HG03469 (cell line): ENCODE results near the gene ABR.
"Not testable (repeated sequence)": the region's sequence is repeated elsewhere in the genome, so short reads cannot be mapped to it uniquely, and the experiment has no call there.

Source experiments
- ATAC-seq: cut with Tn5 transposase; IDR thresholded peaks from one replicate; pipeline ENCODE4 v1.9.1; 2021; ENCODE audit warnings: mild to moderate bottlenecking, moderate library complexity, moderate number of reproducible peaks; ENCODE audit not compliant: unreplicated experiment

ABR gene

GRCh38 chr17:1202291-1202690 is 22.5 kb upstream of the ABR start:
- ATAC-seq = no peak

GRCh38 chr17:1201132-1201702 is 21.4 kb upstream of the ABR start:
- no peak for ATAC-seq

GRCh38 chr17:1199271-1199743 is 19.5 kb upstream of the ABR start:
- ATAC-seq = not testable (repeated sequence)

GRCh38 chr17:1197781-1198490 is 18.2 kb upstream of the ABR start:
- no peak for ATAC-seq

- no peak for ATAC-seq
Observed at GRCh38 chr17:1197379-1197778, 17.6 kb upstream of the ABR start.

- ATAC-seq = no peak
Observed at GRCh38 chr17:1196946-1197345, 17.2 kb upstream of the ABR start.

- no peak for ATAC-seq
Observed at GRCh38 chr17:1192911-1193699, 13.3 kb upstream of the ABR start.

GRCh38 chr17:1190751-1191331 is 11.1 kb upstream of the ABR start:
- no peak for ATAC-seq

GRCh38 chr17:1188812-1189504 is 9.2 kb upstream of the ABR start:
- no peak for ATAC-seq

GRCh38 chr17:1186923-1187771 is 7.4 kb upstream of the ABR start:
- ATAC-seq = no peak

GRCh38 chr17:1186214-1186820 is 6.5 kb upstream of the ABR start:
- no peak for ATAC-seq

- ATAC-seq = peak; percentile 25
Observed at GRCh38 chr17:1183171-1183873, 3.5 kb upstream of the ABR start.

GRCh38 chr17:1182811-1183170 is 3.0 kb upstream of the ABR start:
- ATAC-seq = no peak

- no peak for ATAC-seq
Observed at GRCh38 chr17:1181753-1182137, 2.0 kb upstream of the ABR start.

- ATAC-seq = no peak
Observed at GRCh38 chr17:1180958-1181752, 1.4 kb upstream of the ABR start.

GRCh38 chr17:1179112-1179817 is 516 bp downstream of the ABR start:
- ATAC-seq = no peak

- no peak for ATAC-seq
Observed at GRCh38 chr17:1177016-1177700, 2.6 kb downstream of the ABR start.
